ENCODE data around the gene TMEM238. TPM values are rescaled to one million over a fixed set of nuclear protein-coding genes. Genes with fewer than 3 reads are reported as not detected.

TMEM238 gene
- total and polyA plus RNA-seq, 12 donors = 0.13 to 9.3 (median 2.9) TPM; not detected in 2

- Histone ChIP-seq H3K27ac (no peak overlapping the region), H3K4me1 (replicated peaks in 1 of 2) (peaks cover 0 to 6% of the 10 kb centered on the region in 2 donors), H3K27me3 (peaks cover 50% of the 10 kb centered on the region), H3K4me3 (no peak overlapping the region), H3K36me3 (replicated peaks in 1 of 2) (no peaks in the 10 kb centered on the region), H3K9me3 (replicated peaks in 1 of 3) (no peaks in the 10 kb centered on the region)
- TF ChIP-seq CTCF (IDR thresholded peaks at IDR 0.05) = no peak
- no peak for TF ChIP-seq POLR2A (IDR thresholded peaks at IDR 0.05)
- intact Hi-C loops (cut with DNase I) = no loop called here
- 15 to 35% (median 19%) methylated on average over 10 to 31 of the region's 31 CpGs for WGBS, 4 donors
- DNase-seq = no peak
Measured at GRCh38 chr19:55373993-55374757, 9.9 kb downstream of the TMEM238 start.

- intact Hi-C loops (cut with DNase I) = no loop called here
- DNase-seq = no peak
- Histone ChIP-seq H3K27me3 (peaks cover 57% of the 10 kb centered on the region), H3K27ac (no peak overlapping the region), H3K4me3 (no peak overlapping the region), H3K4me1 (replicated peaks in 1 of 2) (peaks cover 0 to 6% of the 10 kb centered on the region in 2 donors), H3K9me3 (replicated peaks in 1 of 3) (no peaks in the 10 kb centered on the region), H3K36me3 (replicated peaks in 1 of 2) (no peaks in the 10 kb centered on the region)
- WGBS, 4 donors = 60 to 85% (median 68%) methylated on average over 4 to 9 of the region's 9 CpGs
- TF ChIP-seq POLR2A (IDR thresholded peaks at IDR 0.05) (no peak), CTCF (IDR thresholded peaks at IDR 0.05) (no peak)
Measured at GRCh38 chr19:55373306-55373992, 10.6 kb downstream of the TMEM238 start.

GRCh38 chr19:55372316-55373081 lies 11.6 kb downstream of the TMEM238 start:
- 39 to 53% (median 40%) methylated on average over 19 to 24 of the region's 24 CpGs for WGBS, 4 donors
- Histone ChIP-seq H3K27me3 (peaks cover 64% of the 10 kb centered on the region), H3K4me1 (replicated peaks in 1 of 2) (peaks cover 0 to 6% of the 10 kb centered on the region in 2 donors), H3K27ac (no peak overlapping the region), H3K36me3 (replicated peaks in 1 of 2) (no peaks in the 10 kb centered on the region), H3K9me3 (replicated peaks in 1 of 3) (no peaks in the 10 kb centered on the region), H3K4me3 (no peak overlapping the region)
- intact Hi-C loops (cut with DNase I) = no loop called here
- no peak for TF ChIP-seq CTCF (IDR thresholded peaks at IDR 0.05)
- TF ChIP-seq POLR2A (IDR thresholded peaks at IDR 0.05) = no peak
- no peak for DNase-seq

Data from adrenal gland (tissue), 12 donors.